K562 (cell line): ENCODE data around the gene PLCL1. TPM values are rescaled to one million over a fixed set of nuclear protein-coding genes. Genes with fewer than 3 reads are reported as not detected.

ENCODE experiments used
- ATAC-seq: fragments of 200-7000 bp; cut with Tn5 transposase; 3 replicates; pipeline ENCODE4 v1.9.1; 2020; ENCODE audit warnings: moderate library complexity
- BruUV-seq: library from RNA; stranded (reverse); fragments of 400-500 nt; replicated peaks from 2 replicates; lab custom pipeline; 2021; lab: Mats Ljungman, UMichigan
- CTCF ChIA-PET: fragments of 300-600 bp; formaldehyde crosslinking; extraction: SDS; loops from one replicate; lab custom pipeline; 2021; ENCODE audit warnings: low intra/inter-chr PET ratio; lab: Yijun Ruan, JAX
- POLR2A ChIA-PET: fragments of 300-600, 350-650 bp; sonication (Branson Sonifier 250); formaldehyde crosslinking; extraction: SDS; loops from one replicate; lab custom pipeline; 2021; ENCODE audit warnings: antibody characterized with exemption, inconsistent platforms; lab: Yijun Ruan, JAX
- DNase-seq, 4 experiments: peaks; one replicate each; pipeline versions ENCODE4 v3.0.0 to v3.0.0-alpha.2; 2011 to 2018; ENCODE audit warnings: low spot score in 3 of 4, mixed read lengths in 3 of 4; ENCODE audit errors: extremely low read depth in 1 of 4
- FAIRE-seq: peaks from 2 replicates; lab custom pipeline; 2011; peaks lifted over from hg19 to GRCh38; lab: Jason Lieb, UNC
- H2AFZ ChIP-seq: 2 replicates; pipeline ENCODE4 v1.6.0; 2011; ENCODE audit warnings: low read depth, low read length, control low read depth, inconsistent platforms
- H3K27ac ChIP-seq: fragments of 200-600 bp; 3 replicates; pipeline ENCODE4 v1.8.0; 2011; ENCODE audit warnings: low read depth, mild to moderate bottlenecking, control low read depth, inconsistent platforms, low read length, moderate library complexity, mixed read lengths; ENCODE audit errors: extremely low read depth
- H3K27me3 ChIP-seq, 2 experiments: fragments of 300-600 bp in 1 of 2; 2 replicates in 1 of 2; 3 replicates in 1 of 2; pipeline versions ENCODE4 v1.6.0 to v1.8.0; 2011; ENCODE audit warnings: inconsistent platforms in 2 of 2, low read length in 2 of 2, mild to moderate bottlenecking in 1 of 2, mixed read lengths in 1 of 2, moderate library complexity in 1 of 2; ENCODE audit not compliant: control insufficient read depth in 2 of 2, insufficient read depth in 2 of 2
- H3K36me3 ChIP-seq: fragments of 300-600 bp; 3 replicates; pipeline ENCODE4 v1.8.0; 2011; ENCODE audit warnings: mild to moderate bottlenecking, low read length, inconsistent platforms; ENCODE audit not compliant: control insufficient read depth, insufficient read depth
- H3K4me1 ChIP-seq, 2 experiments: fragments of 200-600 bp in 1 of 2; replicated peaks in 1 of 2; 2 replicates in 1 of 2; 3 replicates in 1 of 2; pipeline versions ENCODE4 v1.5.1 to v1.8.0; 2011; ENCODE audit warnings: inconsistent platforms in 2 of 2, low read length in 2 of 2, mild to moderate bottlenecking in 1 of 2, mixed read lengths in 1 of 2, moderate library complexity in 1 of 2; ENCODE audit not compliant: control insufficient read depth in 2 of 2, insufficient read depth in 2 of 2
- H3K4me2 ChIP-seq: 2 replicates; pipeline ENCODE4 v1.6.1; 2011; ENCODE audit warnings: low read length, control low read depth, inconsistent platforms, mixed read lengths; ENCODE audit not compliant: insufficient read depth
- H3K4me3 ChIP-seq: fragments of 200-600 bp; sonication (generic), shearing (Covaris generic); 2 replicates; pipeline ENCODE4 v1.5.1; 2016; ENCODE audit warnings: control low read depth, inconsistent platforms
- H3K79me2 ChIP-seq: fragments of 200-600 bp; 3 replicates; pipeline ENCODE4 v1.8.0; 2011; ENCODE audit warnings: low read length, inconsistent platforms; ENCODE audit not compliant: control insufficient read depth, insufficient read depth
- H3K9ac ChIP-seq, 2 experiments: 2 replicates each; pipeline versions ENCODE4 v1.6.0 to v1.6.1; 2011; ENCODE audit warnings: low read depth in 2 of 2, low read length in 2 of 2, control low read depth in 1 of 2, inconsistent platforms in 1 of 2, mild to moderate bottlenecking in 1 of 2, mixed read lengths in 1 of 2; ENCODE audit not compliant: insufficient read depth in 1 of 2
- H3K9me1 ChIP-seq: one replicate; pipeline ENCODE4 v1.6.0; 2011; ENCODE audit warnings: inconsistent platforms, mild to moderate bottlenecking, low read length, moderate library complexity; ENCODE audit not compliant: control insufficient read depth, insufficient read depth
- H3K9me3 ChIP-seq: replicated peaks from 2 replicates; pipeline ENCODE4 v1.5.1; 2011; ENCODE audit warnings: low read depth, low read length, inconsistent platforms; ENCODE audit not compliant: control insufficient read depth, insufficient read depth
- H4K20me1 ChIP-seq: replicated peaks from 2 replicates; pipeline ENCODE4 v1.6.1; 2011; ENCODE audit warnings: low read length, inconsistent platforms, mixed read lengths; ENCODE audit not compliant: control insufficient read depth, insufficient read depth
- CREM ChIP-seq: IDR thresholded peaks from 2 replicates; pipeline ENCODE4 v1.6.1; 2014; ENCODE audit warnings: antibody characterized with exemption, low read depth
- CXXC5 ChIP-seq: fragments of 250-450 bp; sonication (Bioruptor Pico); IDR thresholded peaks from 2 replicates; pipeline ENCODE4 v1.8.0; 2022; ENCODE audit warnings: inconsistent platforms, mild to moderate bottlenecking, moderate library complexity
- ELF1 ChIP-seq: fragments of 200-800 bp; sonication (Bioruptor generic); IDR thresholded peaks from 2 replicates; pipeline ENCODE4 v1.6.1; 2016; ENCODE audit warnings: missing genetic modification characterization, missing compliant biosample characterization
- EP400 ChIP-seq: fragments of 450-650 bp; IDR thresholded peaks from 2 replicates; pipeline ENCODE4 v1.6.1; 2017; ENCODE audit warnings: antibody characterized with exemption, mild to moderate bottlenecking, moderate library complexity
- RFX5 ChIP-seq: IDR thresholded peaks from 2 replicates; pipeline ENCODE4 v1.6.1; 2011; ENCODE audit warnings: low read depth, mild to moderate bottlenecking, improper control_type of control experiment, low read length
- SMARCA4 ChIP-seq: fragments of 450-650 bp; IDR thresholded peaks from 2 replicates; pipeline ENCODE4 v1.6.1; 2016
- SOX6 ChIP-seq: fragments of 450-650 bp; IDR thresholded peaks from 2 replicates; pipeline ENCODE4 v1.6.1; 2014; ENCODE audit warnings: mild to moderate bottlenecking
- SPI1 ChIP-seq: IDR thresholded peaks from 2 replicates; pipeline ENCODE4 v1.6.1; 2011; ENCODE audit warnings: low read depth, low read length, control low read depth, borderline replicate concordance
- TEAD4 ChIP-seq, 2 experiments: sonication (generic) in 1 of 2; formaldehyde crosslinking in 1 of 2; IDR thresholded peaks; 2 replicates each; pipeline versions ENCODE4 v1.6.1 to v1.8.0; 2012 to 2022; ENCODE audit warnings: borderline replicate concordance in 1 of 2, inconsistent platforms in 1 of 2, low read length in 1 of 2, mild to moderate bottlenecking in 1 of 2, missing genetic modification reagents in 1 of 2
- YBX1 ChIP-seq: fragments of 450-650 bp; IDR thresholded peaks from 2 replicates; pipeline ENCODE4 v1.7.1; 2016; ENCODE audit warnings: mild to moderate bottlenecking
- YY1 ChIP-seq, 3 experiments: IDR thresholded peaks; 2 replicates each; pipeline ENCODE4 v1.6.1; 2011; ENCODE audit warnings: low read length in 2 of 3, mild to moderate bottlenecking in 2 of 3, moderate library complexity in 2 of 3, borderline replicate concordance in 1 of 3, control low read depth in 1 of 3, low read depth in 1 of 3; ENCODE audit not compliant: insufficient read depth in 3 of 3, insufficient replicate concordance in 2 of 3, control insufficient read depth in 1 of 3, insufficient read length in 1 of 3; ENCODE audit errors: extremely low read depth in 1 of 3
- ZFP30 ChIP-seq: fragments of 250-450 bp; sonication (Bioruptor Pico); IDR thresholded peaks from 2 replicates; pipeline ENCODE4 v1.8.0; 2022; ENCODE audit warnings: moderate library complexity, mild to moderate bottlenecking, inconsistent platforms, borderline replicate concordance
- WGBS: fragments of 100-300 bp; shearing (Covaris generic); methylation state at CpG from one replicate; pipeline ENCODE4 v1.1.6; 2016; ENCODE audit warnings: low coverage, mixed read lengths; ENCODE audit not compliant: insufficient coverage; ENCODE audit errors: missing lambda C conversion rate; 5-methylcytosine and 5-hydroxymethylcytosine counted together
- in situ Hi-C: fragments of 300-500 bp; cut with MboI; formaldehyde crosslinking; loops from 4 replicates; pipeline ENCODE4 v1.15.0; 2018; ENCODE audit warnings: inconsistent platforms, mixed read lengths
- intact Hi-C: fragments of 100-400 bp; cut with micrococcal nuclease; formaldehyde crosslinking; loops from 2 replicates; pipeline ENCODE4 v1.14.2; 2022
- polyA plus RNA-seq, 8 experiments: library from polyadenylated mRNA; depleted of rRNA in 4 of 8; stranded (reverse) in 5 of 8; unstranded in 3 of 8; fragments of >200 nt; fragmentation: Nextera tagmentation in 2 of 8; fragmentation: Illumina TruSeq in 1 of 8; extraction: Ambion mirVana in 2 of 8; extraction: Trizol in 1 of 8; gene quantifications; 2 replicates each; pipeline versions ENCODE4 v1.2.1 to v1.2.3, GENCODE V29; 2011 to 2014; ENCODE audit warnings: inconsistent platforms in 1 of 8, missing spikeins in 1 of 8
- total RNA-seq, 7 experiments: library from RNA; depleted of rRNA in 6 of 7; stranded (reverse); fragments of >200 nt in 6 of 7; fragmentation: Illumina TruSeq in 2 of 7; extraction: Trizol in 2 of 7; gene quantifications; 2 replicates each; pipeline versions ENCODE4 v1.2.1 to v1.2.3, GENCODE V29; 2011 to 2021; ENCODE audit warnings: low replicate concordance in 1 of 7
- TF ChIP-seq, protein P1 (sequence below): IDR thresholded peaks from 2 replicates; pipeline ENCODE4 v1.6.1; 2014; ENCODE audit warnings: antibody characterized with exemption
- TF ChIP-seq, protein P2 (sequence below): fragments of 250-450 bp; sonication (Bioruptor Pico); IDR thresholded peaks from 2 replicates; pipeline ENCODE4 v1.4.0; 2020
- TF ChIP-seq, protein P3 (sequence below): fragments of 450-650 bp; conservative IDR thresholded peaks from 2 replicates; pipeline ENCODE4 v1.6.1; 2016; ENCODE audit warnings: missing genetic modification characterization, low read depth, mild to moderate bottlenecking, control low read depth, missing compliant biosample characterization

The PLCL1 gene
- total and polyA plus RNA-seq, 9 of the 15 experiments (the other 6 are each of a cell fraction or from before 2014, with no cell fraction given), result 2.0 to 17.7 (median 8.6) TPM

DNA sequence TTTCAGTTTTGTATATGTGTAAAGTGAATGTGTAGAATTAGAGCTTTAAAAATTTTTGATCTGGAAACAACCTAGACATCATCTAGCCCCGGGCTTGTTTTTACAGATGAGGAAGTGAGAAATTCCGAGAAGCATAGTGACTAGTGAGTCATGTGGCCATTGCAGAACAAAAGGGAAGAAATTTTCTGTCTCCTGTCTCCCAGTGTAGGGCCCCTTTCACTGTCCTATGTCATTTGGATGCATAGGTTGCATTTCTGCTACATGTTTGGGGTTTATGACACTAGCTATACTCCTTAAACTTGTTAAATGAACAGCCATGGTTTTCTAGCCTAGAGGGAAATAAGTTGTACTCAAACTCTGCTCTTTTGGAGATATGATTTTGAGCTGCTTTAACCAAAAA, 84.6 kb downstream of the PLCL1 start:
- peak in 3 of 4 experiments; percentile 21 to 77 (median 50) for DNase-seq
- intact Hi-C loops, result loop anchor here (1.0 to 2.0 kb wide), 2 partner anchors 38 to 40 kb away; no protein-coding TSS in a partner anchor
- Histone ChIP-seq H4K20me1 (no peaks in the 10 kb centered on the region), H3K4me2 (peak overlapping the region; percentile 63), H3K27ac (peak overlapping the region; percentile 84), H3K9ac (peak overlapping the region in 1 of 2 experiments; percentile 68; a peak in 2 of 4 replicates), H3K9me3 (no peaks in the 10 kb centered on the region), H3K27me3 (no peaks in the 10 kb centered on the region), H3K4me1 (peaks cover 4 to 37% of the 10 kb centered on the region in 2 experiments; a peak in 3 of 5 replicates), H2AFZ (peak overlapping the region; percentile 84), H3K4me3 (no peak overlapping the region), H3K9me1 (no peaks in the 10 kb centered on the region), H3K36me3 (0 out of 3 replicates have a peak, but pooled peaks cover 8% of the 10 kb centered on the region), H3K79me2 (peaks cover 76% of the 10 kb centered on the region)
- 0% methylated on average over 1 of the region's 2 CpGs for WGBS
- in situ Hi-C loops, result no loop called here
- no TSS peak for BruUV-seq
- FAIRE-seq, result peak; percentile 85
- CTCF ChIA-PET, result no interaction called here
- POLR2A ChIA-PET, result interaction anchor here (0.8 to 1.3 kb wide), 2 partner anchors 9 to 40 kb away, joined by 3 read pairs; no protein-coding TSS in a partner anchor
- peak; percentile 79 for ATAC-seq
- TF ChIP-seq SMARCA4, result peak; percentile 63
- peak; percentile 93 for TF ChIP-seq SOX6
- peak; percentile 94 for TF ChIP-seq SPI1
- no peak for TF ChIP-seq CXXC5 (CRISPR knock-in tag)
- no peak for TF ChIP-seq YBX1
- peak; percentile 68 for TF ChIP-seq ELF1 (tag)
- TF ChIP-seq ZFP30 (CRISPR knock-in tag), result no peak
- TF ChIP-seq, protein P1, sequence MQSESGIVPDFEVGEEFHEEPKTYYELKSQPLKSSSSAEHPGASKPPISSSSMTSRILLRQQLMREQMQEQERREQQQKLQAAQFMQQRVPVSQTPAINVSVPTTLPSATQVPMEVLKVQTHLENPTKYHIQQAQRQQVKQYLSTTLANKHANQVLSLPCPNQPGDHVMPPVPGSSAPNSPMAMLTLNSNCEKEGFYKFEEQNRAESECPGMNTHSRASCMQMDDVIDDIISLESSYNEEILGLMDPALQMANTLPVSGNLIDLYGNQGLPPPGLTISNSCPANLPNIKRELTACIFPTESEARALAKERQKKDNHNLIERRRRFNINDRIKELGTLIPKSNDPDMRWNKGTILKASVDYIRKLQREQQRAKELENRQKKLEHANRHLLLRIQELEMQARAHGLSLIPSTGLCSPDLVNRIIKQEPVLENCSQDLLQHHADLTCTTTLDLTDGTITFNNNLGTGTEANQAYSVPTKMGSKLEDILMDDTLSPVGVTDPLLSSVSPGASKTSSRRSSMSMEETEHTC, result peak; percentile 55; the same call in 1 of the 2 replicates
- TF ChIP-seq TEAD4 (IDR thresholded peaks at IDR 0.05; ENCODE audit: low read length), result peak; percentile 35; the same call in 1 of the 2 replicates
- no peak for TF ChIP-seq TEAD4 (CRISPR knock-in tag; IDR thresholded peaks at IDR 0.05; ENCODE audit: borderline replicate concordance)
- TF ChIP-seq, protein P2, sequence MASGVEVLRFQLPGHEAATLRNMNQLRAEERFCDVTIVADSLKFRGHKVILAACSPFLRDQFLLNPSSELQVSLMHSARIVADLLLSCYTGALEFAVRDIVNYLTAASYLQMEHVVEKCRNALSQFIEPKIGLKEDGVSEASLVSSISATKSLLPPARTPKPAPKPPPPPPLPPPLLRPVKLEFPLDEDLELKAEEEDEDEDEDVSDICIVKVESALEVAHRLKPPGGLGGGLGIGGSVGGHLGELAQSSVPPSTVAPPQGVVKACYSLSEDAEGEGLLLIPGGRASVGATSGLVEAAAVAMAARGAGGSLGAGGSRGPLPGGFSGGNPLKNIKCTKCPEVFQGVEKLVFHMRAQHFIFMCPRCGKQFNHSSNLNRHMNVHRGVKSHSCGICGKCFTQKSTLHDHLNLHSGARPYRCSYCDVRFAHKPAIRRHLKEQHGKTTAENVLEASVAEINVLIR (CRISPR knock-in tag), result 0 out of 2 replicates have a peak, but pooled peaks have one; percentile 16
- TF ChIP-seq, protein P3, sequence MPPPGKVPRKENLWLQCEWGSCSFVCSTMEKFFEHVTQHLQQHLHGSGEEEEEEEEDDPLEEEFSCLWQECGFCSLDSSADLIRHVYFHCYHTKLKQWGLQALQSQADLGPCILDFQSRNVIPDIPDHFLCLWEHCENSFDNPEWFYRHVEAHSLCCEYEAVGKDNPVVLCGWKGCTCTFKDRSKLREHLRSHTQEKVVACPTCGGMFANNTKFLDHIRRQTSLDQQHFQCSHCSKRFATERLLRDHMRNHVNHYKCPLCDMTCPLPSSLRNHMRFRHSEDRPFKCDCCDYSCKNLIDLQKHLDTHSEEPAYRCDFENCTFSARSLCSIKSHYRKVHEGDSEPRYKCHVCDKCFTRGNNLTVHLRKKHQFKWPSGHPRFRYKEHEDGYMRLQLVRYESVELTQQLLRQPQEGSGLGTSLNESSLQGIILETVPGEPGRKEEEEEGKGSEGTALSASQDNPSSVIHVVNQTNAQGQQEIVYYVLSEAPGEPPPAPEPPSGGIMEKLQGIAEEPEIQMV, result 0 out of 2 replicates have a peak, but pooled peaks have one; percentile 14
- TF ChIP-seq RFX5, result peak; percentile 95
- TF ChIP-seq YY1 (IDR thresholded peaks at IDR 0.05; ENCODE audit: borderline replicate concordance in 1 of 3, control insufficient read depth in 1 of 3, extremely low read depth in 1 of 3, insufficient read depth in 3 of 3, insufficient read length in 1 of 3, insufficient replicate concordance in 2 of 3, low read depth in 1 of 3, low read length in 2 of 3), result peak in 1 of 3 experiments; percentile 31
- peak; percentile 17; the same call in 1 of the 2 replicates for TF ChIP-seq EP400
- TF ChIP-seq CREM, result peak; percentile 56
